Liver (tissue), 9 donors: ENCODE measurements around the gene ZFP1. TPM values are rescaled to one million over a fixed set of nuclear protein-coding genes. Genes with fewer than 3 reads are reported as not detected.

ENCODE experiments used
- DNase-seq: peaks from one replicate; pipeline ENCODE4 v3.0.0-alpha.2; 2017; ENCODE audit warnings: low spot score
- H3K27ac ChIP-seq, 2 donors: one replicate each; pipeline ENCODE4 v1.7.0; 2013; ENCODE audit warnings: inconsistent platforms in 2 of 2, low read length in 2 of 2, control low read depth in 1 of 2, low read depth in 1 of 2, mild to moderate bottlenecking in 1 of 2
- H3K27me3 ChIP-seq, 4 donors: one replicate each; pipeline versions ENCODE4 v1.6.1 to v1.7.0; 2013; ENCODE audit warnings: low read length in 3 of 4, inconsistent platforms in 1 of 4, mild to moderate bottlenecking in 1 of 4, moderate library complexity in 1 of 4; ENCODE audit not compliant: control insufficient read depth in 4 of 4, insufficient read depth in 4 of 4
- H3K36me3 ChIP-seq, 4 donors: one replicate each; pipeline versions ENCODE4 v1.6.1 to v1.7.0; 2013; ENCODE audit warnings: low read length in 3 of 4, mild to moderate bottlenecking in 3 of 4, low read depth in 1 of 4, moderate library complexity in 1 of 4; ENCODE audit not compliant: control insufficient read depth in 4 of 4, insufficient read depth in 3 of 4
- H3K4me1 ChIP-seq, 4 donors: one replicate each; pipeline versions ENCODE4 v1.6.1 to v1.7.0; 2013; ENCODE audit warnings: low read length in 3 of 4, mild to moderate bottlenecking in 3 of 4, moderate library complexity in 1 of 4; ENCODE audit not compliant: control insufficient read depth in 4 of 4, insufficient read depth in 4 of 4
- H3K4me3 ChIP-seq, 3 donors: one replicate each; pipeline versions ENCODE4 v1.6.1 to v1.7.0; 2013; ENCODE audit warnings: low read length in 3 of 3, control low read depth in 1 of 3, low read depth in 1 of 3, mild to moderate bottlenecking in 1 of 3
- H3K9ac ChIP-seq, 2 donors: one replicate each; pipeline ENCODE4 v1.7.0; 2013; ENCODE audit warnings: low read length in 2 of 2, mild to moderate bottlenecking in 2 of 2, moderate library complexity in 2 of 2, control low read depth in 1 of 2, low read depth in 1 of 2
- H3K9me3 ChIP-seq, 4 donors: one replicate each; pipeline versions ENCODE4 v1.6.1 to v1.7.0; 2013; ENCODE audit warnings: low read length in 3 of 4; ENCODE audit not compliant: control insufficient read depth in 4 of 4
- ATF3 ChIP-seq: IDR thresholded peaks from 2 replicates; pipeline ENCODE4 v1.6.1; 2016; ENCODE audit warnings: antibody characterized with exemption
- CTCF ChIP-seq: fragments of 150-350 bp; IDR thresholded peaks from 2 replicates; pipeline ENCODE4 v1.5.1; 2017; ENCODE audit warnings: improper control_type of control experiment, low read depth, low read length; ENCODE audit not compliant: missing input control
- EGR1 ChIP-seq, 2 donors: IDR thresholded peaks; 2 replicates each; pipeline ENCODE4 v1.6.1; 2016 to 2018; ENCODE audit warnings: antibody characterized with exemption in 2 of 2, low read depth in 2 of 2
- FOXA1 ChIP-seq: IDR thresholded peaks from 2 replicates; pipeline ENCODE4 v1.6.1; 2016; ENCODE audit warnings: antibody characterized with exemption
- FOXA2 ChIP-seq: IDR thresholded peaks from 2 replicates; pipeline ENCODE4 v1.6.1; 2016; ENCODE audit warnings: antibody characterized with exemption
- GABPA ChIP-seq, 2 donors: IDR thresholded peaks in 1 of 2; conservative IDR thresholded peaks in 1 of 2; 2 replicates each; pipeline ENCODE4 v1.6.1; 2016; ENCODE audit warnings: antibody characterized with exemption in 2 of 2, mild to moderate bottlenecking in 1 of 2, moderate library complexity in 1 of 2
- HNF4A ChIP-seq, 2 donors: conservative IDR thresholded peaks; 2 replicates each; pipeline ENCODE4 v1.6.1; 2016; ENCODE audit warnings: antibody characterized with exemption in 2 of 2, mild to moderate bottlenecking in 2 of 2
- HNF4G ChIP-seq: IDR thresholded peaks from 2 replicates; pipeline ENCODE4 v1.6.1; 2016; ENCODE audit warnings: antibody characterized with exemption
- JUND ChIP-seq, 2 donors: IDR thresholded peaks; 2 replicates each; pipeline ENCODE4 v1.6.1; 2016; ENCODE audit warnings: antibody characterized with exemption in 2 of 2
- MAX ChIP-seq: IDR thresholded peaks from 2 replicates; pipeline ENCODE4 v1.6.1; 2016; ENCODE audit warnings: antibody characterized with exemption
- NR2F2 ChIP-seq: IDR thresholded peaks from 2 replicates; pipeline ENCODE4 v1.6.1; 2016; ENCODE audit warnings: antibody characterized with exemption
- RAD21 ChIP-seq, 2 donors: IDR thresholded peaks; 2 replicates each; pipeline ENCODE4 v1.6.1; 2016; ENCODE audit warnings: antibody characterized with exemption in 2 of 2, mild to moderate bottlenecking in 2 of 2
- RXRA ChIP-seq, 2 donors: IDR thresholded peaks; 2 replicates each; pipeline ENCODE4 v1.6.1; 2017 to 2018; ENCODE audit warnings: antibody characterized with exemption in 2 of 2, mild to moderate bottlenecking in 1 of 2
- SP1 ChIP-seq: IDR thresholded peaks from 2 replicates; pipeline ENCODE4 v1.6.1; 2018; ENCODE audit warnings: antibody characterized with exemption, mild to moderate bottlenecking
- TAF1 ChIP-seq: conservative IDR thresholded peaks from 2 replicates; pipeline ENCODE4 v1.6.1; 2016; ENCODE audit warnings: antibody characterized with exemption, mild to moderate bottlenecking
- YY1 ChIP-seq: IDR thresholded peaks from 2 replicates; pipeline ENCODE4 v1.6.1; 2016; ENCODE audit warnings: antibody characterized with exemption, mild to moderate bottlenecking
- ZBTB33 ChIP-seq: IDR thresholded peaks from 2 replicates; pipeline ENCODE4 v1.6.1; 2016; ENCODE audit warnings: antibody characterized with exemption
- WGBS: extraction: QIAGEN DNeasy Blood & Tissue Kit; methylation state at CpG from one replicate; pipeline ENCODE4 v1.1.7; 2013; 5-methylcytosine and 5-hydroxymethylcytosine counted together
- polyA plus RNA-seq, 2 donors: library from polyadenylated mRNA; stranded (reverse) in 1 of 2; unstranded in 1 of 2; fragments of 200-250 nt in 1 of 2; fragments of >200 nt in 1 of 2; fragmentation: Nextera tagmentation in 1 of 2; extraction: Ambion mirVana in 1 of 2; gene quantifications; one replicate each; pipeline versions ENCODE4 v1.2.1 to v1.2.3, GENCODE V29; 2013 to 2015
- total RNA-seq, 2 donors: library from RNA; depleted of rRNA; stranded (reverse); fragments of >200 nt; gene quantifications; one replicate each; pipeline ENCODE4 v1.2.3, GENCODE V29; 2014
- donor health status: healthy.
- donor health status: healthy.
- donor health status: healthy.
- donor health status: healthy.
- donor health status: healthy.

ZFP1 gene
- total and polyA plus RNA-seq, 4 donors, result 3.8 to 8.5 (median 6.0) TPM

GRCh38 chr16:75219088-75219487 lies 70.8 kb downstream of the ZFP1 start:
- H3K27ac ChIP-seq, result no peak overlapping the region
- peaks cover 0 to 2% (median 0%) of the 10 kb centered on the region in 4 donors for H3K4me1 ChIP-seq
- no peaks in the 10 kb centered on the region for H3K36me3 ChIP-seq
- DNase-seq, result no peak
- 79% methylated on average over 4 of the region's 4 CpGs for WGBS
- H3K9ac ChIP-seq, result no peak overlapping the region
- no peak overlapping the region for H3K4me3 ChIP-seq
- H3K9me3 ChIP-seq, result no peaks in the 10 kb centered on the region
- TF ChIP-seq FOXA1 (no peak), HNF4G (no peak), JUND (IDR thresholded peaks at IDR 0.05) (no peak), EGR1 (IDR thresholded peaks at IDR 0.05; ENCODE audit: low read depth in 2 of 2) (no peak), GABPA (IDR thresholded peaks at IDR 0.05 in 1 of 2, conservative IDR thresholded peaks at IDR 0.05 in 1 of 2) (no peak), ZBTB33 (no peak)
- H3K27me3 ChIP-seq, result no peaks in the 10 kb centered on the region

- Histone ChIP-seq H3K27me3 (no peaks in the 10 kb centered on the region), H3K27ac (no peak overlapping the region), H3K9ac (no peak overlapping the region), H3K4me1 (peaks cover 0 to 2% (median 0%) of the 10 kb centered on the region in 4 donors), H3K4me3 (no peak overlapping the region), H3K36me3 (no peaks in the 10 kb centered on the region), H3K9me3 (no peaks in the 10 kb centered on the region)
- no peak for TF ChIP-seq RXRA (IDR thresholded peaks at IDR 0.05)
- no peak for TF ChIP-seq GABPA (IDR thresholded peaks at IDR 0.05 in 1 of 2, conservative IDR thresholded peaks at IDR 0.05 in 1 of 2)
- no peak for TF ChIP-seq TAF1
- no peak for TF ChIP-seq RAD21 (IDR thresholded peaks at IDR 0.05)
- no peak for TF ChIP-seq ATF3
- TF ChIP-seq ZBTB33, result no peak
- TF ChIP-seq FOXA2, result no peak
- no peak for TF ChIP-seq YY1
- no peak for TF ChIP-seq SP1
- TF ChIP-seq NR2F2, result no peak
- TF ChIP-seq FOXA1, result no peak
- no peak for TF ChIP-seq CTCF
- TF ChIP-seq JUND (IDR thresholded peaks at IDR 0.05), result no peak
- TF ChIP-seq HNF4G, result no peak
- no peak for TF ChIP-seq HNF4A (conservative IDR thresholded peaks at IDR 0.05)
- TF ChIP-seq EGR1 (IDR thresholded peaks at IDR 0.05; ENCODE audit: low read depth in 2 of 2), result no peak
- TF ChIP-seq MAX, result no peak
- DNase-seq, result no peak
- WGBS, result 83% methylated on average over 5 of the region's 5 CpGs
These were observed 71.5 kb downstream of the ZFP1 start for GRCh38 chr16:75219838-75220237.

Other genes starting within 250 kb of the ZFP1 start
- 10 to 100 TPM; 17.7 to 29.7 TPM for gene WDR59, start 163.4 kb upstream of the ZFP1 start, total RNA-seq
- 10 to 100 TPM; 14.1 to 30.3 TPM for gene WDR59, start 163.4 kb upstream of the ZFP1 start, polyA plus RNA-seq
- gene ZNRF1, start 149.5 kb upstream of the ZFP1 start, total RNA-seq, result 10 to 100 TPM in 1 of 2 donors, 1 to 10 TPM in 1; 9.7 to 10.9 TPM
- 1 to 10 TPM; 7.9 to 8.7 TPM for gene ZNRF1, start 149.5 kb upstream of the ZFP1 start, polyA plus RNA-seq
- 10 to 100 TPM; 27.7 to 84.1 TPM for gene LDHD, start 31.7 kb upstream of the ZFP1 start, total RNA-seq
- 10 to 100 TPM; 69.6 to 83.1 TPM for gene LDHD, start 31.7 kb upstream of the ZFP1 start, polyA plus RNA-seq
- gene CTRB2, start 58.6 kb downstream of the ZFP1 start, total RNA-seq, result under 1 TPM in 1 of 2 donors, not detected in 1; 0.33 TPM
- under 1 TPM in 1 of 2 donors, not detected in 1; 0.09 TPM for gene CTRB2, start 58.6 kb downstream of the ZFP1 start, polyA plus RNA-seq
- not detected for gene CTRB1, start 70.5 kb downstream of the ZFP1 start, total RNA-seq
- gene CTRB1, start 70.5 kb downstream of the ZFP1 start, polyA plus RNA-seq, result not detected
- gene BCAR1, start 103.1 kb downstream of the ZFP1 start, total RNA-seq, result 10 to 100 TPM; 10.1 to 32.2 TPM
- gene BCAR1, start 103.1 kb downstream of the ZFP1 start, polyA plus RNA-seq, result 10 to 100 TPM; 11.3 to 29.0 TPM